ENCODE data around the gene VPS4A.
A peak's percentile ranks its signal among the peaks of the same experiment; 100 is the strongest.
"Not testable (repeated sequence)": the region's sequence is repeated elsewhere in the genome, so short reads cannot be mapped to it uniquely, and the experiment has no call there.

Gene VPS4A

DNA sequence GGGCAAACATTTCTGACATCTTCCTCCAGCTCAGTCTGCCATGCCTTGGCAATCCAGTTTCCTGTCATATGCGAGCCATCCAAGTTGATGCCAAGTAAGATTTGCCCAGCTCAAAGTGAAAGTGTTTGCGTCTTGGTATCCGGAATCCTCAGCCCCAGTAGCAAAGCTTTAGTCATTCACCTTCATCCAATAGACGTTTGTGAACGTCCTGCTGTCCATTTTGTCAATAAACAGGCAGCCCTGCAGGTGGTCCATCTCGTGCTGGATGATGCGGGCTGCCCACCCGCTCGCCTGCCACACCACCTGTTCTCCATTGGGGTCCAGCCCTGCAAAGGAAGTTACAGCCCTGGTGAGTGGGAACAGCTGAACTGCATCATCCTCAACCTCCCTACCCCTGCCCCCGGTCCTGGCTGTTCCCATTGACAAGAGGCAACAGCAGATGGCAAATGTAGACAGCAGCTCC lies 17.7 kb downstream of the VPS4A start:
- DNase-seq: no peak

DNA sequence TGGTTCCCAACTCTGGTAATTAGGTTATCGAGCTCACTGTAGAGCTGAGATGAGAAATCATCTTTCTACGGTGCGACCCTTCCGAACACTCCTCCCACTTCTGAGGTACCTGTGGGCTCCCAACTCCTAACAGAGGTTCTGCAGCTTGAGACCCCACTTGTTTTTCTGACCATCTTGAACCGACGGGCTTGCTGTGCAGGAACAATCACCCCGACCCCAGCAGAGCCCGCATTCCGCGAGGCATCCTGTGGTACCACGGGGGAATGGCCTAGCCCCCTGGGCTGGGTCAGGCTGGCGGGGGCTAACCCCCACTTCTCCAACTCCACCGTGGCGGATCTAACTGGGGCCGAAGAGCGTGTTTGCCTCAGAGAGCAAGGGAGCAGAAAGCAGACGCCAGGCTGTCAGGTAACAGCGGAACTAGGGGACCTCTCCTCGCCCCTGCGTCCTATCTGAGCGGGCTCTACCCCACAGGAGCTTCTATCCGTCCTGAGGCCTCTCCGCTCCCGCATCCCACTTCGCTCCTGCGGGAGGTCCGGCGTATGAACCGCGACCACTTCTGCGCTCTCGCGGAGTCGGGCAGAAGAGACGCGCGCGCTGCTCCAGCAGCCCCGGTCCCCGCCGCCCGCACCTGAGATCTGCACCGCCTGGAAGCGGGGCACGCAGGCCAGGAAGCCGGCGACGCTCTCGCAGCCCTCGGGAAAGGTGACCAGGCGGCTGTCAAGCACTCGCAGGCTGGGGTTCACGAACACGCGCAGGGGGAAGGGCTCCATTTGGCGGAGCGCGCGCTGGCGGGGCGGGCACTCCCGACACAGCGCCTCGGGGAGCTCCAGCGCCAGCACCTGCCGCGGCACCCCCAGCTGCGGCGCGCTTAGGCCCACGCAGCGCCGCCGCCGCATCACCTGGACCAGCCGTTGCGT lies 18.5 kb downstream of the VPS4A start:
- DNase-seq: peak in 2 of 3 donors; percentile 11 to 38

GRCh38 chr16:69330286-69331109 lies 19.3 kb downstream of the VPS4A start, which contains the start of gene PDF:
Gene PDF, minus strand, starts transcription at chr16:69330588. Its CDS starts 18 bp downstream, at chr16:69330570.
- peak; percentile 93 to 97 (median 95) for DNase-seq

DNA sequence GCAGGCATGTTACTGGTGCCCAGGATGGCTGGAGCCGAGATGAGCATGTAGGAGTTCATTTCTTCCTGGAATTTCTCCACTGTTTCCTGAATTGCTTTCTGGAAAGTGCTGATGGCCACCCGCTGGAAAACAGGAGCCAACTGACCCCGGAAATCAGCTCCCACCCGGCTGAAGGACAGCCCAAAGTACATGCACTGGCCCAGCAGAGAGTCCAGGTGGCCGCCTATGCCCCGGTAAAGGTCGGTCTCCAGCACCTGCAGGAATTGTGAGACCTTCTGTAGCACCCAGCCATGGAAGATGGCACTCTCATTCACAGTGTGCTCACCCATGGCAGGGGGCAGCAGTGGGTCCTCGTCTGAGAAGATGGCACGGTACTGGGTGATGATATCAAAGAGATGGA lies 23.5 kb downstream of the VPS4A start:
- no peak for DNase-seq

- no peak for DNase-seq
Observed at GRCh38 chr16:69338557-69339288, 27.6 kb downstream of the VPS4A start.

- peak; percentile 97 to 99 (median 99) for DNase-seq
Observed at GRCh38 chr16:69339289-69340094, 28.3 kb downstream of the VPS4A start, which contains the start of the genes COG8 and NIP7. Gene COG8, minus strand, starts transcription at chr16:69339564. Its CDS starts 12 bp downstream, at chr16:69339552. Gene NIP7, plus strand, starts transcription at chr16:69339772. Its CDS starts 58 bp downstream, at chr16:69339830.

GRCh38 chr16:69340095-69340644 lies 29.0 kb downstream of the VPS4A start:
- no peak for DNase-seq

DNA sequence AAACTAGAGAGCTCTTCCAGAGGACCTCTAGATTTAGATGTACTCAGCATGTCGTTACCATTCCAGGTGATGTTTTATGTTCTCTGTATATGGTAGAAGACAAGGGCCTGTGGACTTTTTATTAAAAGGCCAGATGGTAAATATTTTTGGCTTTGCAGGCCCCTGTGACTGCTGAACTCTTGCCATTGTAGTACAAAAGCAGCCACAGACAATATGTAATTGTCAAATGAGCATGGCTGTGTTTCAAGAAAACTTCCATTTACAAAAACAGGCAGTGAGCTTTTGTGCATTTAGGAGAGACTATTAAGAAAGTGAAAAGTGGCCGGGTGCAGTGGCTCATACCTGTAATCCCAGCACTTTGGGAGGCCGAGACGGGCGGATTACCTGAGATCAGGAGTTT lies 33.0 kb downstream of the VPS4A start:
- no peak for DNase-seq

GRCh38 chr16:69345923-69346322 lies 34.8 kb downstream of the VPS4A start:
- DNase-seq: peak; percentile 44 to 80 (median 77)

GRCh38 chr16:69346683-69347082 lies 35.5 kb downstream of the VPS4A start:
- DNase-seq: peak in 1 of 3 donors; percentile 18

DNA sequence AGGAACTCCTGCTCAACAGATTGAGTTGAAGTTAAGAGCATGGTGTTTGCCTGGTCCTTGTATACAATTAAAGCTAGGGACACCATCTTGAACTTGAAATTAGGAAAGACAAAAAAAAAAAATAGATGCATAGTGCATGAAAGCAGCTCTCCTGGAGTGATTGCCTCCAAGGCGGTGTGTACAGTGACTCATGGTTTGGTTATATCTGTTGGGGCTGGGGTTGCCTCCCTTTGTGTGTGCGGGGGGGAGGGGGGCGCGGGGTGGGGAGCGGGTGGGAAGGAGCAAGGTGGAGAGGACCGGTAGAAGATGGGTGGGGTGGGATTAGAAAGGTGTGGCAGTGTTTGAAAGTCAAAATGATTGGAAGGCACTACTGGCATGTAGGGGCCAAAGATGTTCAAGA lies 37.1 kb downstream of the VPS4A start:
- no peak for DNase-seq

- DNase-seq: no peak
Observed at GRCh38 chr16:69349536-69349935, 38.4 kb downstream of the VPS4A start.

GRCh38 chr16:69350536-69351133 lies 39.5 kb downstream of the VPS4A start:
- no peak for DNase-seq

DNA sequence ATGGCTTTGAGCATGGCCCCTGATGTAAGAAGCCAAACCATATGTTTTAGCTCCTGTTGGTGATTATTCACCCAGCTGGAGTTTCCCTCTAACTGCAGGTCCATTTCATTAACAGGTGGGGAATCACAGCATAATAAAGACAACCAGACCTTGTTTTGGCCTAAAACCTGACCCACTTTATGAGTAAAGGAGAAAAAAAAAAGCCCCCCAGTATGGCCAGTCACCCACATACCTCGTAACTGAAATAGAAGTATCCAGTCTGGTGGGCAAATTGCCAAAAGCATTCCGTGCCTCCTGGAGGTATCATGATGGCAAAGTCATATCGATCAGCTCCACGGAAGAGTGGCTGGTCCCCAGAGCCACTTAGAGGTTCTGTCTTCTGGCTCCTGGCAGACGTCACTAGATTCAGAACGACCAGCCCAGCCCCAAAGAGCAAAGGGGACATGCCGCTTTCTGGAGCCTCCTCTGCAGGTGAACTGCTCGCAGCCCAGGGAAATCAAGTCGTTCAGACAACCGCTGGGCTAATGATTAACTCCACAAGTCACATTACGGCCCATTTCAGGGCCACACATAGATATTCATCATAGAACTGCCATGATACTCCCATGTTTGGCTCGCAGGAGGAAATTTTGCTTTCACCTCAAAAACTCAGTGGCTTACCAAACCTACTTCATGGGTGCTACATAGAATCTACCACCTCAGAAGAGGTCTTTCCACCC lies 40.3 kb downstream of the VPS4A start, which contains the start of gene TMED6:
TSS of gene TMED6 (minus strand) at position 478 of the 719 bp plus-strand sequence. CDS start at position 445, 33 bp downstream.
- DNase-seq: no peak

- DNase-seq: not testable (repeated sequence)
Observed at GRCh38 chr16:69360070-69360469, 48.9 kb downstream of the VPS4A start.

DNA sequence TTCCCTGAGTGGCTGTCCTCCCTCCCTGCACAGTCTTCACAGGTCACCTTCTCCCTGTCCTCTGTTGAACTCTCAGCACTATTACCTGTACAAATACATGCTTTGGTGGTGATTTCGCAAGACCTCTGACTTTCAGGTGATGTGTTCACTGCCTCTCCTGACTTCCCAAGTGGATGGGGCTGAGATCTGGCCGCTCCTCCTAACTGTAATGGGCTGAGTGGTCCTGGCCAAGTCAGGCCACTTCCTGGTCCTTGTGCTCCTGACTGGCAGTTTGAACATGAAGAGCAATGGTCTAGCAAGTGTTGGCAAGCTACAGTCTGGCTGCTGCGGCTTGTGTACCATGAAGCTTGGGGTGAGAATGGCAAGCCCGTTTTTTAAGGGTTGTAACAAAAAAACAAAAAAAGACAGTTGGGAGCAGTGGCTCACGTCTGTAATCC lies 52.1 kb downstream of the VPS4A start:
- no peak for DNase-seq

DNA sequence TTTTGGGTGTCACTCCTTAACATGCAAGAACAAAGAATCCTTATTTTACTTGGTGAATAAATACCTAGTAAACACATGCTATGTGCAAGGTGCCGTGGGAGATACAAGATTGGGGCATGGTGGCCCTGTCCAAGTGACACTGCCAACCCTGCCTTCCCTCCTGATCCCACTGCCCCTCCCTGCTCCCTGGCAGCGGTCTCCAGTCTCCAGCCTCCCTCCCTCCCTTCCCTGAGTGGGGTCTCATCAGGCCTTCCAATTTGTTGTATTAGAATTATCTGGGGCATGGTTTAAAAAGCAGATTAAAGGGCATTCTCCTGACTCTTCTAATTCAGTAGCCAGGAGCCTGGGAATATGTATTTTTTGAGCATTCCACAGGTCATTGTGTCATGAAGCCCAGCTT lies 52.9 kb downstream of the VPS4A start:
- DNase-seq: no peak

- no peak for DNase-seq
Observed at GRCh38 chr16:69365901-69366300, 54.8 kb downstream of the VPS4A start.

DNA sequence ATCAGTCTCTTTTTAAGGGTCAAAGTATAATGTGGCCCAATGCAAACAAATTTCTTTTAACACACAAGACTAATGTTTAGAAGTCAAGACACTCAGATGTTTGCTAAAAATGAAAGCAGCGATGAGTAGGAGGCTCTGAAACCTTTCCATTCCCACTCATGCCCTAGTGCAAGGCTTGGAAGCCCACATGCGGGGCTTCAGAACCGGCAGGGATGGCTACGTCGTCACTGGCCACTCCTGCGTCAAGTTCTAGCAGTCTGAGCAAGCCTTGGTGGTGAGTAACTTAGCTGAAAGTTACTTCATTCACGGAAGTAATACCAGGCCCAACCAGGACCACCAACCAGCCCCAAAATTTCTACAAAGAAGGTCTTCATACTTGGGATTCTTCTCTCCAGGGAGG lies 55.3 kb downstream of the VPS4A start:
- DNase-seq: no peak

DNA sequence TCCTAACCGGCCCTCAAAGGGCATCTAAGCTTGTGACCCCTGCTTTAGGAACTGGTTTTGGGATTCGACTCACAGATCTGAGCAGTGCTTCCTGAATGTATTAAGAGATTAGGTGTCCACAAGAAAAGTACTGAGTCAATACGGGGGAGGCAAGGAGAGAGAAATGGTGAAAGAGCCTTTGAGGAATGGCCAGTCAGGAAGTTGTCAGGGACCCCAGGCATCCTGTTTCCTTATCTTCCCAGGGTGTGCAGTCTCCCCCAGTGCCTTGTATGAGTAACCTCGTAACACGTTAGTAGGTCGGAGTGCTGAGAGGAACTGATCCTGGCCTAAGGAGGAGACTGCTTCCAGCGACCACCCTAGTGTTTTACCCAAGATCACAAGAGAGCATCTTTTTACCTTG lies 56.8 kb downstream of the VPS4A start:
- no peak for DNase-seq

Measured in suppressor macrophage treated with lipopolysaccharide for 1 hour (primary cell).